ENCODE measurements around the gene SNW1.
A peak's percentile ranks its signal among the peaks of the same experiment; 100 is the strongest.
"Not testable (repeated sequence)": the region's sequence is repeated elsewhere in the genome, so short reads cannot be mapped to it uniquely, and the experiment has no call there.

The SNW1 gene
- 80.3 reads per million, percentile 78 among the genes with 10 or more reads in this experiment for total RNA-seq

- DNase-seq, result peak; percentile 86
Observed at GRCh38 chr14:77760381-77761204, at the start of gene SNW1. SNW1 (minus strand) TSS chr14:77761156; CDS start chr14:77761127, 29 bp downstream.

- DNase-seq, result no peak
Observed at GRCh38 chr14:77809011-77809410, 48.1 kb upstream of the SNW1 start.

GRCh38 chr14:77808250-77808649 is 47.3 kb upstream of the SNW1 start:
- DNase-seq, result no peak

- DNase-seq, result no peak
Observed at GRCh38 chr14:77805706-77806105, 44.8 kb upstream of the SNW1 start.

GRCh38 chr14:77804592-77804991 is 43.6 kb upstream of the SNW1 start:
- no peak for DNase-seq

GRCh38 chr14:77800814-77801213 is 39.9 kb upstream of the SNW1 start:
- DNase-seq, result no peak

GRCh38 chr14:77799863-77800730 is 39.1 kb upstream of the SNW1 start, which contains the start of gene ADCK1:
ADCK1 (plus strand) TSS chr14:77800109; CDS start chr14:77818979, 18,870 bp downstream.
- peak; percentile 80 for DNase-seq

- not testable (repeated sequence) for DNase-seq
Observed at GRCh38 chr14:77799456-77799855, 38.5 kb upstream of the SNW1 start.

- no peak for DNase-seq
Observed at GRCh38 chr14:77794357-77794756, 33.4 kb upstream of the SNW1 start.

- not testable (repeated sequence) for DNase-seq
Observed at GRCh38 chr14:77793255-77793654, 32.3 kb upstream of the SNW1 start.

GRCh38 chr14:77791225-77791600 is 30.3 kb upstream of the SNW1 start:
- DNase-seq, result no peak

- DNase-seq, result no peak
Observed at GRCh38 chr14:77790566-77791224, 29.7 kb upstream of the SNW1 start.

- DNase-seq, result no peak
Observed at GRCh38 chr14:77786148-77786547, 25.2 kb upstream of the SNW1 start.

- no peak for DNase-seq
Observed at GRCh38 chr14:77782202-77782601, 21.2 kb upstream of the SNW1 start.

GRCh38 chr14:77773966-77774365 is 13.0 kb upstream of the SNW1 start:
- DNase-seq, result not testable (repeated sequence)

- DNase-seq, result not testable (repeated sequence)
Observed at GRCh38 chr14:77768442-77769069, 7.6 kb upstream of the SNW1 start.

- no peak for DNase-seq
Observed at GRCh38 chr14:77763978-77764377, 3.0 kb upstream of the SNW1 start.

GRCh38 chr14:77763316-77763715 is 2.4 kb upstream of the SNW1 start:
- DNase-seq, result no peak

- no peak for DNase-seq
Observed at GRCh38 chr14:77761205-77761931, 412 bp upstream of the SNW1 start.

- DNase-seq, result no peak
Observed at GRCh38 chr14:77752799-77753516, 8.0 kb downstream of the SNW1 start.

- no peak for DNase-seq
Observed at GRCh38 chr14:77752266-77752665, 8.7 kb downstream of the SNW1 start.
